Measurements from ENCODE around the gene RUNDC1.
"Not testable (repeated sequence)": the region's sequence is repeated elsewhere in the genome, so short reads cannot be mapped to it uniquely, and the experiment has no call there.

RUNDC1 gene

GRCh38 chr17:42973323-42973722 is 7.0 kb upstream of the RUNDC1 start:
- H3K27ac ChIP-seq (ENCODE audit: low read depth, low read length); H3K9ac ChIP-seq (ENCODE audit: low read length); H3K4me1 ChIP-seq (ENCODE audit: control insufficient read depth, insufficient read depth, low read length); H3K9me3 ChIP-seq (ENCODE audit: control insufficient read depth, insufficient read depth, low read depth, low read length); H3K36me3 ChIP-seq (ENCODE audit: control insufficient read depth, insufficient read depth, low read length); H3K4me3 ChIP-seq (ENCODE audit: low read depth, low read length); H3K27me3 ChIP-seq (ENCODE audit: control insufficient read depth, insufficient read depth, low read length): not testable (repeated sequence)

- no peaks in the 10 kb centered on the region for H3K27me3 ChIP-seq (ENCODE audit: control insufficient read depth, insufficient read depth, low read length)
- H3K9me3 ChIP-seq (ENCODE audit: control insufficient read depth, insufficient read depth, low read depth, low read length) = no peaks in the 10 kb centered on the region
- H3K4me1 ChIP-seq (ENCODE audit: control insufficient read depth, insufficient read depth, low read length) = peaks cover 9% of the 10 kb centered on the region
- H3K4me3 ChIP-seq (ENCODE audit: low read depth, low read length) = no peak overlapping the region
- no peak overlapping the region for H3K27ac ChIP-seq (ENCODE audit: low read depth, low read length)
- H3K36me3 ChIP-seq (ENCODE audit: control insufficient read depth, insufficient read depth, low read length) = no peaks in the 10 kb centered on the region
- H3K9ac ChIP-seq (ENCODE audit: low read length) = no peak overlapping the region
These were observed 5.1 kb upstream of the RUNDC1 start for GRCh38 chr17:42975265-42975664.

- H3K9me3 ChIP-seq (ENCODE audit: control insufficient read depth, insufficient read depth, low read depth, low read length); H3K9ac ChIP-seq (ENCODE audit: low read length); H3K27ac ChIP-seq (ENCODE audit: low read depth, low read length); H3K4me1 ChIP-seq (ENCODE audit: control insufficient read depth, insufficient read depth, low read length); H3K36me3 ChIP-seq (ENCODE audit: control insufficient read depth, insufficient read depth, low read length); H3K27me3 ChIP-seq (ENCODE audit: control insufficient read depth, insufficient read depth, low read length); H3K4me3 ChIP-seq (ENCODE audit: low read depth, low read length): not testable (repeated sequence)
These were observed 4.7 kb upstream of the RUNDC1 start for GRCh38 chr17:42975701-42976100.

- H3K36me3 ChIP-seq (ENCODE audit: control insufficient read depth, insufficient read depth, low read length) = peaks cover 4% of the 10 kb centered on the region
- peaks cover 14% of the 10 kb centered on the region for H3K4me1 ChIP-seq (ENCODE audit: control insufficient read depth, insufficient read depth, low read length)
- H3K9ac ChIP-seq (ENCODE audit: low read length) = peak within 1 kb of the TSS; percentile 96
- peak within 1 kb of the TSS; percentile 94 for H3K4me3 ChIP-seq (ENCODE audit: low read depth, low read length)
- no peaks in the 10 kb centered on the region for H3K27me3 ChIP-seq (ENCODE audit: control insufficient read depth, insufficient read depth, low read length)
- H3K9me3 ChIP-seq (ENCODE audit: control insufficient read depth, insufficient read depth, low read depth, low read length) = no peaks in the 10 kb centered on the region
- peak within 1 kb of the TSS; percentile 90; the same call in 1 of the 2 replicates for H3K27ac ChIP-seq (ENCODE audit: low read depth, low read length)
These were observed 673 bp upstream of the RUNDC1 start, which contains the start of gene PTGES3L for GRCh38 chr17:42979511-42980273. Gene PTGES3L, minus strand, starts transcription at chr17:42980080. Its CDS starts 27 bp downstream, at chr17:42980053.

GRCh38 chr17:42980766-42981397 is 517 bp downstream of the RUNDC1 start:
- H3K36me3 ChIP-seq (ENCODE audit: control insufficient read depth, insufficient read depth, low read length) = peaks cover 14% of the 10 kb centered on the region
- peak overlapping the region; percentile 96 for H3K9ac ChIP-seq (ENCODE audit: low read length)
- H3K4me3 ChIP-seq (ENCODE audit: low read depth, low read length) = peak overlapping the region; percentile 94
- peaks cover 14% of the 10 kb centered on the region for H3K4me1 ChIP-seq (ENCODE audit: control insufficient read depth, insufficient read depth, low read length)
- peak overlapping the region; percentile 90; the same call in 1 of the 2 replicates for H3K27ac ChIP-seq (ENCODE audit: low read depth, low read length)
- no peaks in the 10 kb centered on the region for H3K27me3 ChIP-seq (ENCODE audit: control insufficient read depth, insufficient read depth, low read length)
- H3K9me3 ChIP-seq (ENCODE audit: control insufficient read depth, insufficient read depth, low read depth, low read length) = no peaks in the 10 kb centered on the region

GRCh38 chr17:42982266-42982665 is 1.9 kb downstream of the RUNDC1 start:
- no peak overlapping the region for H3K9ac ChIP-seq (ENCODE audit: low read length)
- peaks cover 14% of the 10 kb centered on the region for H3K4me1 ChIP-seq (ENCODE audit: control insufficient read depth, insufficient read depth, low read length)
- H3K27me3 ChIP-seq (ENCODE audit: control insufficient read depth, insufficient read depth, low read length) = no peaks in the 10 kb centered on the region
- no peak overlapping the region for H3K4me3 ChIP-seq (ENCODE audit: low read depth, low read length)
- H3K27ac ChIP-seq (ENCODE audit: low read depth, low read length) = no peak overlapping the region
- H3K36me3 ChIP-seq (ENCODE audit: control insufficient read depth, insufficient read depth, low read length) = peaks cover 22% of the 10 kb centered on the region
- H3K9me3 ChIP-seq (ENCODE audit: control insufficient read depth, insufficient read depth, low read depth, low read length) = no peaks in the 10 kb centered on the region

- Histone ChIP-seq H3K9ac (ENCODE audit: low read length) (no peak overlapping the region), H3K27me3 (ENCODE audit: control insufficient read depth, insufficient read depth, low read length) (no peaks in the 10 kb centered on the region), H3K9me3 (ENCODE audit: control insufficient read depth, insufficient read depth, low read depth, low read length) (no peaks in the 10 kb centered on the region), H3K4me1 (ENCODE audit: control insufficient read depth, insufficient read depth, low read length) (peaks cover 5% of the 10 kb centered on the region; the same call in 1 of the 2 replicates), H3K36me3 (ENCODE audit: control insufficient read depth, insufficient read depth, low read length) (peaks cover 50% of the 10 kb centered on the region), H3K27ac (ENCODE audit: low read depth, low read length) (no peak overlapping the region), H3K4me3 (ENCODE audit: low read depth, low read length) (no peak overlapping the region)
These were observed 4.9 kb downstream of the RUNDC1 start for GRCh38 chr17:42985225-42985624.

- peaks cover 75% of the 10 kb centered on the region for H3K36me3 ChIP-seq (ENCODE audit: control insufficient read depth, insufficient read depth, low read length)
- no peak overlapping the region for H3K9ac ChIP-seq (ENCODE audit: low read length)
- no peaks in the 10 kb centered on the region for H3K4me1 ChIP-seq (ENCODE audit: control insufficient read depth, insufficient read depth, low read length)
- no peak overlapping the region for H3K4me3 ChIP-seq (ENCODE audit: low read depth, low read length)
- H3K9me3 ChIP-seq (ENCODE audit: control insufficient read depth, insufficient read depth, low read depth, low read length) = no peaks in the 10 kb centered on the region
- no peak overlapping the region for H3K27ac ChIP-seq (ENCODE audit: low read depth, low read length)
- no peaks in the 10 kb centered on the region for H3K27me3 ChIP-seq (ENCODE audit: control insufficient read depth, insufficient read depth, low read length)
These were observed 8.8 kb downstream of the RUNDC1 start for GRCh38 chr17:42989141-42989540.

- Histone ChIP-seq H3K36me3 (ENCODE audit: control insufficient read depth, insufficient read depth, low read length) (peaks cover 73% of the 10 kb centered on the region), H3K4me1 (ENCODE audit: control insufficient read depth, insufficient read depth, low read length) (no peaks in the 10 kb centered on the region), H3K27ac (ENCODE audit: low read depth, low read length) (no peak overlapping the region), H3K4me3 (ENCODE audit: low read depth, low read length) (no peak overlapping the region), H3K27me3 (ENCODE audit: control insufficient read depth, insufficient read depth, low read length) (no peaks in the 10 kb centered on the region), H3K9me3 (ENCODE audit: control insufficient read depth, insufficient read depth, low read depth, low read length) (no peaks in the 10 kb centered on the region), H3K9ac (ENCODE audit: low read length) (no peak overlapping the region)
These were observed 9.6 kb downstream of the RUNDC1 start for GRCh38 chr17:42989726-42990652.

- no peaks in the 10 kb centered on the region for H3K4me1 ChIP-seq (ENCODE audit: control insufficient read depth, insufficient read depth, low read length)
- peaks cover 63% of the 10 kb centered on the region for H3K36me3 ChIP-seq (ENCODE audit: control insufficient read depth, insufficient read depth, low read length)
- H3K9ac ChIP-seq (ENCODE audit: low read length) = no peak overlapping the region
- H3K27ac ChIP-seq (ENCODE audit: low read depth, low read length) = no peak overlapping the region
- H3K27me3 ChIP-seq (ENCODE audit: control insufficient read depth, insufficient read depth, low read length) = no peaks in the 10 kb centered on the region
- H3K9me3 ChIP-seq (ENCODE audit: control insufficient read depth, insufficient read depth, low read depth, low read length) = no peaks in the 10 kb centered on the region
- no peak overlapping the region for H3K4me3 ChIP-seq (ENCODE audit: low read depth, low read length)
These were observed 11.1 kb downstream of the RUNDC1 start for GRCh38 chr17:42991471-42991870.
